Effector memory CD4-positive, alpha-beta T cell (primary cell): Measurements from ENCODE around the gene GALNTL6.
"Not testable (repeated sequence)": the region's sequence is repeated elsewhere in the genome, so short reads cannot be mapped to it uniquely, and the experiment has no call there.

ENCODE experiments used
- DNase-seq, 3 donors: peaks; one replicate each; pipeline ENCODE4 v3.0.0-alpha.2; 2020
- H3K27ac ChIP-seq: 2 replicates; pipeline ENCODE4 v1.7.0; 2013; ENCODE audit warnings: mild to moderate bottlenecking, low read length, moderate library complexity; ENCODE audit not compliant: insufficient read depth, poor library complexity, severe bottlenecking
- H3K27me3 ChIP-seq: replicated peaks from 2 replicates; pipeline ENCODE4 v1.7.0; 2013; ENCODE audit warnings: mild to moderate bottlenecking, low read length; ENCODE audit not compliant: insufficient read depth, control insufficient read depth, poor library complexity, severe bottlenecking
- H3K36me3 ChIP-seq: 2 replicates; pipeline ENCODE4 v1.7.0; 2013; ENCODE audit warnings: mild to moderate bottlenecking, low read length, moderate library complexity; ENCODE audit not compliant: control insufficient read depth, insufficient read depth
- H3K4me1 ChIP-seq: 2 replicates; pipeline ENCODE4 v1.7.0; 2013; ENCODE audit warnings: low read length, mild to moderate bottlenecking; ENCODE audit not compliant: control insufficient read depth, insufficient read depth, poor library complexity, severe bottlenecking
- H3K4me3 ChIP-seq: 2 replicates; pipeline ENCODE4 v1.7.0; 2013; ENCODE audit warnings: low read length, low read depth, mild to moderate bottlenecking; ENCODE audit not compliant: insufficient read depth, poor library complexity, severe bottlenecking
- H3K9me3 ChIP-seq: 2 replicates; pipeline ENCODE4 v1.7.0; 2013; ENCODE audit warnings: mild to moderate bottlenecking, low read length, moderate library complexity; ENCODE audit not compliant: control insufficient read depth

Gene GALNTL6

GRCh38 chr4:172778583-172778982, 965.4 kb downstream of the GALNTL6 start:
- Histone ChIP-seq H3K4me3 (no peak overlapping the region), H3K27me3 (no peaks in the 10 kb centered on the region), H3K9me3 (no peaks in the 10 kb centered on the region), H3K27ac (no peak overlapping the region), H3K36me3 (no peaks in the 10 kb centered on the region), H3K4me1 (no peaks in the 10 kb centered on the region)
- no peak for DNase-seq

- no peak overlapping the region for H3K4me3 ChIP-seq
- no peak overlapping the region for H3K27ac ChIP-seq
- no peak for DNase-seq
Measured at GRCh38 chr4:172780566-172781081, 967.4 kb downstream of the GALNTL6 start.

GRCh38 chr4:172785613-172786012, 972.4 kb downstream of the GALNTL6 start:
- H3K9me3 ChIP-seq, result no peaks in the 10 kb centered on the region
- no peaks in the 10 kb centered on the region for H3K27me3 ChIP-seq
- no peak for DNase-seq
- no peaks in the 10 kb centered on the region for H3K4me1 ChIP-seq
- no peaks in the 10 kb centered on the region for H3K36me3 ChIP-seq
- no peak overlapping the region for H3K4me3 ChIP-seq
- no peak overlapping the region for H3K27ac ChIP-seq

More at GRCh38 chr4:172780566-172781081, 967.4 kb downstream of the GALNTL6 start:
- Histone ChIP-seq H3K36me3 (no peaks in the 10 kb centered on the region), H3K9me3 (no peaks in the 10 kb centered on the region), H3K27me3 (no peaks in the 10 kb centered on the region), H3K4me1 (no peaks in the 10 kb centered on the region)

- Histone ChIP-seq H3K36me3 (no peaks in the 10 kb centered on the region), H3K27ac (no peak overlapping the region), H3K4me1 (no peaks in the 10 kb centered on the region), H3K27me3 (no peaks in the 10 kb centered on the region), H3K4me3 (no peak overlapping the region), H3K9me3 (no peaks in the 10 kb centered on the region)
- DNase-seq, result no peak
Measured at GRCh38 chr4:172786039-172786792, 973.0 kb downstream of the GALNTL6 start.

- H3K27me3 ChIP-seq, result no peaks in the 10 kb centered on the region
- no peak overlapping the region for H3K27ac ChIP-seq
- no peaks in the 10 kb centered on the region for H3K36me3 ChIP-seq
- H3K9me3 ChIP-seq, result no peaks in the 10 kb centered on the region
- H3K4me3 ChIP-seq, result no peak overlapping the region
- no peak for DNase-seq
- H3K4me1 ChIP-seq, result no peaks in the 10 kb centered on the region
Measured at GRCh38 chr4:172787111-172787510, 973.9 kb downstream of the GALNTL6 start.

GRCh38 chr4:172791841-172792240, 978.6 kb downstream of the GALNTL6 start:
- H3K27me3 ChIP-seq, result no peaks in the 10 kb centered on the region
- H3K27ac ChIP-seq, result no peak overlapping the region
- DNase-seq, result no peak
- no peak overlapping the region for H3K4me3 ChIP-seq
- no peaks in the 10 kb centered on the region for H3K9me3 ChIP-seq
- no peaks in the 10 kb centered on the region for H3K4me1 ChIP-seq
- H3K36me3 ChIP-seq, result no peaks in the 10 kb centered on the region

GRCh38 chr4:172793565-172794306, 980.5 kb downstream of the GALNTL6 start:
- Histone ChIP-seq H3K36me3 (no peaks in the 10 kb centered on the region), H3K4me3 (no peak overlapping the region), H3K27me3 (no peaks in the 10 kb centered on the region), H3K27ac (no peak overlapping the region), H3K4me1 (no peaks in the 10 kb centered on the region), H3K9me3 (no peaks in the 10 kb centered on the region)
- DNase-seq, result no peak

GRCh38 chr4:172794307-172794703, 981.1 kb downstream of the GALNTL6 start:
- no peak for DNase-seq
- Histone ChIP-seq H3K4me3 (no peak overlapping the region), H3K27ac (no peak overlapping the region), H3K36me3 (no peaks in the 10 kb centered on the region), H3K4me1 (no peaks in the 10 kb centered on the region), H3K9me3 (no peaks in the 10 kb centered on the region), H3K27me3 (no peaks in the 10 kb centered on the region)

- H3K4me3 ChIP-seq, H3K4me1 ChIP-seq, H3K27ac ChIP-seq, H3K27me3 ChIP-seq, DNase-seq, H3K36me3 ChIP-seq, H3K9me3 ChIP-seq: not testable (repeated sequence)
Measured at GRCh38 chr4:172797281-172797680, 984.1 kb downstream of the GALNTL6 start.

GRCh38 chr4:172802032-172802431, 988.8 kb downstream of the GALNTL6 start:
- H3K27ac ChIP-seq, result no peak overlapping the region

More at GRCh38 chr4:172802032-172802431, 988.8 kb downstream of the GALNTL6 start:
- Histone ChIP-seq H3K4me3 (no peak overlapping the region), H3K4me1 (no peaks in the 10 kb centered on the region), H3K27me3 (no peaks in the 10 kb centered on the region), H3K36me3 (no peaks in the 10 kb centered on the region), H3K9me3 (no peaks in the 10 kb centered on the region)
- no peak for DNase-seq
